ENCODE results near the gene DAZL. TPM values are rescaled to one million over a fixed set of nuclear protein-coding genes. Genes with fewer than 3 reads are reported as not detected.

The DAZL gene
- total RNA-seq, 1 experiment from 2014 or later, result not detected

GRCh38 chr3:16550305-16550675 is 54.9 kb downstream of the DAZL start:
- ChIA-PET CTCF (interaction anchor here (0.6 to 3.4 kb wide), 6 partner anchors 14 to 285 kb away, joined by 3 to 38 read pairs (median 4); partner anchors contain the start of gene OXNAD1), POLR2A (interaction anchor here (1.9 kb wide), 1 partner anchor 23 kb away, joined by 4 read pairs; no protein-coding TSS in a partner anchor), RAD21 (ENCODE audit: low non-redundant PET in 1 of 2, low total read pairs in 2 of 2, uncharacterized antibody in 2 of 2, unreplicated experiment in 2 of 2) (interaction anchor here (0.9 to 2.1 kb wide), 2 partner anchors 260 to 372 kb away, joined by 3 to 9 read pairs; no protein-coding TSS in a partner anchor)
- BruUV-seq (replicated peaks), result no TSS peak
- DNase-seq (ENCODE audit: low read depth, low spot score) (no peak), ATAC-seq (0 out of 2 replicates have a peak, but pooled peaks have one; percentile 12)
- Histone ChIP-seq H3K4me1 (ENCODE audit: control insufficient read depth in 1 of 2, insufficient read depth in 2 of 2, low read length in 2 of 2) (peaks cover 0 to 3% of the 10 kb centered on the region in 2 experiments; a peak in 1 of 4 replicates), H3K9me2 (ENCODE audit: insufficient read depth) (no peaks in the 10 kb centered on the region), H3K9me3 (ENCODE audit: control insufficient read depth in 1 of 2, insufficient read depth in 1 of 2, low read depth in 1 of 2, low read length in 2 of 2) (no peaks in the 10 kb centered on the region), H3K36me3 (ENCODE audit: control insufficient read depth in 1 of 2, insufficient read depth in 2 of 2, low read length in 2 of 2) (no peaks in the 10 kb centered on the region), H2AFZ (ENCODE audit: low read depth, low read length, poor library complexity, severe bottlenecking) (peak overlapping the region; percentile 55), H3K4me3 (replicated peaks in 1 of 2; ENCODE audit: low read depth in 1 of 2, low read length in 2 of 2) (no peak overlapping the region), H3K4me2 (ENCODE audit: low read length) (peak overlapping the region; percentile 38), H3K27me3 (ENCODE audit: insufficient read depth, low read length) (no peaks in the 10 kb centered on the region; the same call in 1 of the 2 replicates), H3K9ac (ENCODE audit: low read length) (no peak overlapping the region), H3K27ac (ENCODE audit: low read depth, low read length) (no peak overlapping the region), H4K20me1 (ENCODE audit: insufficient read depth) (no peaks in the 10 kb centered on the region), H3K79me2 (ENCODE audit: insufficient read depth, low read length) (no peaks in the 10 kb centered on the region)
- intact Hi-C loops (cut with micrococcal nuclease), result loop anchor here (1.0 to 5.0 kb wide), 4 partner anchors 260 to 503 kb away; no protein-coding TSS in a partner anchor
- no peak for TF ChIP-seq ELF1 (IDR thresholded peaks at IDR 0.05; ENCODE audit: borderline replicate concordance, low read depth)
- TF ChIP-seq, protein P1, sequence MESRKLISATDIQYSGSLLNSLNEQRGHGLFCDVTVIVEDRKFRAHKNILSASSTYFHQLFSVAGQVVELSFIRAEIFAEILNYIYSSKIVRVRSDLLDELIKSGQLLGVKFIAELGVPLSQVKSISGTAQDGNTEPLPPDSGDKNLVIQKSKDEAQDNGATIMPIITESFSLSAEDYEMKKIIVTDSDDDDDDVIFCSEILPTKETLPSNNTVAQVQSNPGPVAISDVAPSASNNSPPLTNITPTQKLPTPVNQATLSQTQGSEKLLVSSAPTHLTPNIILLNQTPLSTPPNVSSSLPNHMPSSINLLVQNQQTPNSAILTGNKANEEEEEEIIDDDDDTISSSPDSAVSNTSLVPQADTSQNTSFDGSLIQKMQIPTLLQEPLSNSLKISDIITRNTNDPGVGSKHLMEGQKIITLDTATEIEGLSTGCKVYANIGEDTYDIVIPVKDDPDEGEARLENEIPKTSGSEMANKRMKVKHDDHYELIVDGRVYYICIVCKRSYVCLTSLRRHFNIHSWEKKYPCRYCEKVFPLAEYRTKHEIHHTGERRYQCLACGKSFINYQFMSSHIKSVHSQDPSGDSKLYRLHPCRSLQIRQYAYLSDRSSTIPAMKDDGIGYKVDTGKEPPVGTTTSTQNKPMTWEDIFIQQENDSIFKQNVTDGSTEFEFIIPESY (IDR thresholded peaks at IDR 0.05; ENCODE audit: extremely low read depth, insufficient replicate concordance, low read length), result no peak
- TF ChIP-seq SP1 (IDR thresholded peaks at IDR 0.05; ENCODE audit: low read depth), result no peak
- TF ChIP-seq ZNF274 (IDR thresholded peaks at IDR 0.05; ENCODE audit: low read depth, low read length), result no peak
- TF ChIP-seq ZFX (IDR thresholded peaks at IDR 0.05), result no peak
- no peak for TF ChIP-seq YY1 (IDR thresholded peaks at IDR 0.05; ENCODE audit: extremely low read depth, insufficient replicate concordance, low read depth, low read length)
- no peak for TF ChIP-seq POLR2AphosphoS5 (IDR thresholded peaks at IDR 0.05; ENCODE audit: low read depth, low read length)
- TF ChIP-seq SRF (IDR thresholded peaks at IDR 0.05; ENCODE audit: low read depth), result no peak
- no peak for TF ChIP-seq ATF3 (IDR thresholded peaks at IDR 0.05)
- TF ChIP-seq EZH2 (IDR thresholded peaks at IDR 0.05), result no peak
- TF ChIP-seq, protein P2, sequence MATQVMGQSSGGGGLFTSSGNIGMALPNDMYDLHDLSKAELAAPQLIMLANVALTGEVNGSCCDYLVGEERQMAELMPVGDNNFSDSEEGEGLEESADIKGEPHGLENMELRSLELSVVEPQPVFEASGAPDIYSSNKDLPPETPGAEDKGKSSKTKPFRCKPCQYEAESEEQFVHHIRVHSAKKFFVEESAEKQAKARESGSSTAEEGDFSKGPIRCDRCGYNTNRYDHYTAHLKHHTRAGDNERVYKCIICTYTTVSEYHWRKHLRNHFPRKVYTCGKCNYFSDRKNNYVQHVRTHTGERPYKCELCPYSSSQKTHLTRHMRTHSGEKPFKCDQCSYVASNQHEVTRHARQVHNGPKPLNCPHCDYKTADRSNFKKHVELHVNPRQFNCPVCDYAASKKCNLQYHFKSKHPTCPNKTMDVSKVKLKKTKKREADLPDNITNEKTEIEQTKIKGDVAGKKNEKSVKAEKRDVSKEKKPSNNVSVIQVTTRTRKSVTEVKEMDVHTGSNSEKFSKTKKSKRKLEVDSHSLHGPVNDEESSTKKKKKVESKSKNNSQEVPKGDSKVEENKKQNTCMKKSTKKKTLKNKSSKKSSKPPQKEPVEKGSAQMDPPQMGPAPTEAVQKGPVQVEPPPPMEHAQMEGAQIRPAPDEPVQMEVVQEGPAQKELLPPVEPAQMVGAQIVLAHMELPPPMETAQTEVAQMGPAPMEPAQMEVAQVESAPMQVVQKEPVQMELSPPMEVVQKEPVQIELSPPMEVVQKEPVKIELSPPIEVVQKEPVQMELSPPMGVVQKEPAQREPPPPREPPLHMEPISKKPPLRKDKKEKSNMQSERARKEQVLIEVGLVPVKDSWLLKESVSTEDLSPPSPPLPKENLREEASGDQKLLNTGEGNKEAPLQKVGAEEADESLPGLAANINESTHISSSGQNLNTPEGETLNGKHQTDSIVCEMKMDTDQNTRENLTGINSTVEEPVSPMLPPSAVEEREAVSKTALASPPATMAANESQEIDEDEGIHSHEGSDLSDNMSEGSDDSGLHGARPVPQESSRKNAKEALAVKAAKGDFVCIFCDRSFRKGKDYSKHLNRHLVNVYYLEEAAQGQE (IDR thresholded peaks at IDR 0.05; ENCODE audit: low read depth), result no peak
- TF ChIP-seq SIN3A (IDR thresholded peaks at IDR 0.05; ENCODE audit: low read depth), result no peak
- no peak for TF ChIP-seq JUND (IDR thresholded peaks at IDR 0.05)
- no peak for TF ChIP-seq CTCF (IDR thresholded peaks at IDR 0.05 in 2 of 3, conservative IDR thresholded peaks at IDR 0.05 in 1 of 3; ENCODE audit: borderline replicate concordance in 1 of 3, insufficient read depth in 1 of 3, low read depth in 2 of 3, low read length in 2 of 3)
- TF ChIP-seq CBX3 (IDR thresholded peaks at IDR 0.05; ENCODE audit: low read depth), result no peak
- no peak for TF ChIP-seq FOSL1 (IDR thresholded peaks at IDR 0.05; ENCODE audit: low read depth)
- no peak for TF ChIP-seq EGR1 (IDR thresholded peaks at IDR 0.05; ENCODE audit: low read depth)
- TF ChIP-seq POLR2A (IDR thresholded peaks at IDR 0.05; ENCODE audit: borderline replicate concordance, extremely low read depth, insufficient read depth, insufficient read length), result no peak
- TF ChIP-seq RAD21 (IDR thresholded peaks at IDR 0.05; ENCODE audit: low read depth), result no peak
- TF ChIP-seq TCF7L2 (IDR thresholded peaks at IDR 0.05; ENCODE audit: borderline replicate concordance, extremely low read depth, insufficient read depth, insufficient read length), result no peak
